ENCODE measurements around the gene FNDC3A. TPM values are rescaled to one million over a fixed set of nuclear protein-coding genes. Genes with fewer than 3 reads are reported as not detected.
A peak's percentile ranks its signal among the peaks of the same experiment; 100 is the strongest.

The FNDC3A gene
- total and polyA plus RNA-seq, 8 donors = 13.0 to 131 (median 26.2) TPM

- peak overlapping the region in 1 of 5 donors; percentile 47 for H3K27ac ChIP-seq
- H3K27me3 ChIP-seq = peaks cover 0 to 16% (median 8%) of the 10 kb centered on the region in 3 donors
- no peak overlapping the region for H3K4me3 ChIP-seq
- H3K4me1 ChIP-seq = peaks cover 0 to 30% (median 6%) of the 10 kb centered on the region in 4 donors
- intact Hi-C loops (cut with DNase I; ENCODE audit: low total_unique reads) = no loop called here
- H3K9me3 ChIP-seq = no peaks in the 10 kb centered on the region
- TF ChIP-seq POLR2A (IDR thresholded peaks at IDR 0.05) (no peak), CTCF (IDR thresholded peaks at IDR 0.05) (no peak), POLR2AphosphoS5 (IDR thresholded peaks at IDR 0.05) (no peak), EP300 (IDR thresholded peaks at IDR 0.05) (no peak)
- WGBS, 5 donors = 70 to 78% (median 71%) methylated on average over 6 of the region's 6 CpGs
- peaks cover 0 to 13% (median 9%) of the 10 kb centered on the region in 4 donors for H3K36me3 ChIP-seq
- no peak for DNase-seq
Observed at GRCh38 chr13:49213997-49214916, 238.5 kb downstream of the FNDC3A start.

- peak; percentile 42 to 71 for DNase-seq
- H3K4me3 ChIP-seq = no peak overlapping the region
- H3K4me1 ChIP-seq = peaks cover 5 to 37% (median 11%) of the 10 kb centered on the region in 4 donors
- peaks cover 0 to 23% (median 15%) of the 10 kb centered on the region in 3 donors for H3K27me3 ChIP-seq
- H3K9me3 ChIP-seq = no peaks in the 10 kb centered on the region
- no peak for TF ChIP-seq EP300 (IDR thresholded peaks at IDR 0.05)
- TF ChIP-seq POLR2AphosphoS5 (IDR thresholded peaks at IDR 0.05) = no peak
- no peak for TF ChIP-seq CTCF (IDR thresholded peaks at IDR 0.05)
- no peak for TF ChIP-seq POLR2A (IDR thresholded peaks at IDR 0.05)
- peaks cover 0 to 8% (median 7%) of the 10 kb centered on the region in 4 donors for H3K36me3 ChIP-seq
- intact Hi-C loops (cut with DNase I; ENCODE audit: low total_unique reads) = no loop called here
- 48 to 74% (median 58%) methylated on average over 5 to 6 of the region's 6 CpGs for WGBS, 5 donors
- H3K27ac ChIP-seq = peak overlapping the region in 1 of 5 donors; percentile 47
Observed at GRCh38 chr13:49214917-49215376, 239.2 kb downstream of the FNDC3A start.

DNA sequence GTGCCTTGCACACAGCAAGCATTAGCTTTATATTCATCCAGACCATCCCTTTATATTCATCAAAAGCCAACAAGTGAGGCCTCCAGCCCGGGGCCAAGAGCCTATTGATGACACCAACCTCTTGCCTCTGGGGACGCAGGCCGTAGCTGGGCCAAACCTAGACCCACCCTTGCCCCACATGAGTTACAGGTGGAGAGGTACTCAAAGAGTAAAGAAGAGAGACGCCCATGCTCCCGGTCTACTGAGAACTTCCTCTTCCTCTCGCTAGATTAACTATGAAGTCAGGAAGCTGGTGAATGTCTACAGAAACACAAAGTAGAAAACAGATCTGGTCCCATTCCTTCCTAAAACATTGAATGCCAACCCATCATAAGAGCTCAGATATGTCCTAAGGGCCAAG, 240.6 kb downstream of the FNDC3A start:
- no peak overlapping the region for H3K4me3 ChIP-seq
- H3K36me3 ChIP-seq = no peaks in the 10 kb centered on the region
- H3K4me1 ChIP-seq = peaks cover 19 to 51% (median 25%) of the 10 kb centered on the region in 4 donors
- H3K27ac ChIP-seq = no peak overlapping the region
- intact Hi-C loops (cut with DNase I; ENCODE audit: low total_unique reads) = no loop called here
- WGBS, 5 donors = 36 to 64% (median 57%) methylated on average over 6 of the region's 6 CpGs
- peaks cover 4 to 37% (median 28%) of the 10 kb centered on the region in 3 donors for H3K27me3 ChIP-seq
- H3K9me3 ChIP-seq = no peaks in the 10 kb centered on the region
- TF ChIP-seq EP300 (IDR thresholded peaks at IDR 0.05) (no peak), POLR2A (IDR thresholded peaks at IDR 0.05) (no peak), POLR2AphosphoS5 (IDR thresholded peaks at IDR 0.05) (no peak), CTCF (IDR thresholded peaks at IDR 0.05) (no peak)
- no peak for DNase-seq

DNA sequence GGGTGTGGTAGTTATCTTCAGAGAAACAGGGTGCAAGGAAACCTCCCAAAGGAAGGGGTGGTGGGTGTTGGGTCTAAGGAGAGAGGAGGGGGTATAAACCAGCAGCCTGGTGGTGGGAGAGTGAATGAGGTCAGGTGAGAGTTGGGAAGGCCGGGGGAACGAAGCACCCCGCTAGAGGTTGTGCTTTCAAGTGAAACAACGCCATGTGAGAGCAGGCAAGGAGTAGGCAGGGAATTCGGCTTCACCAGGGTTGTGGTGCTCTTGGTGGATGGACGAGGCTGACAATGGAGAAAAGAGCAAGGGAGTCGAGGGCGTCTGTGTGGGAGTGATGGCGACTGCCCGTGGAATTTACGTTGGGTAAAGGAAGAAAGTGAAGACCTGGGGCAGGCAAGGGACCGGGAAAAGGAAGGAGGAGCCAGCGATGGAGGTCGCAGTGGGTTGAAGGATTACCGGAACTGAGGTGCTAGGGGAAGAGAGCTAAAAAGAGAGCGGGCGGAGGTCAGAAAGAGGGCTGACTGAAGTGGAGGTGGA, 242.3 kb downstream of the FNDC3A start:
- TF ChIP-seq POLR2AphosphoS5 (IDR thresholded peaks at IDR 0.05) = no peak
- Histone ChIP-seq H3K4me1 (peaks cover 19 to 56% (median 26%) of the 10 kb centered on the region in 4 donors), H3K27ac (no peak overlapping the region), H3K9me3 (no peaks in the 10 kb centered on the region), H3K4me3 (no peak overlapping the region), H3K36me3 (no peaks in the 10 kb centered on the region), H3K27me3 (peaks cover 4 to 54% (median 37%) of the 10 kb centered on the region in 3 donors)
- DNase-seq = no peak
- intact Hi-C loops (cut with DNase I; ENCODE audit: low total_unique reads) = no loop called here
- 64 to 85% (median 80%) methylated on average over 17 of the region's 17 CpGs for WGBS, 5 donors

Data from stomach (tissue), 9 donors.